ENCODE data around the gene EPHX1.

EPHX1 gene

DNA sequence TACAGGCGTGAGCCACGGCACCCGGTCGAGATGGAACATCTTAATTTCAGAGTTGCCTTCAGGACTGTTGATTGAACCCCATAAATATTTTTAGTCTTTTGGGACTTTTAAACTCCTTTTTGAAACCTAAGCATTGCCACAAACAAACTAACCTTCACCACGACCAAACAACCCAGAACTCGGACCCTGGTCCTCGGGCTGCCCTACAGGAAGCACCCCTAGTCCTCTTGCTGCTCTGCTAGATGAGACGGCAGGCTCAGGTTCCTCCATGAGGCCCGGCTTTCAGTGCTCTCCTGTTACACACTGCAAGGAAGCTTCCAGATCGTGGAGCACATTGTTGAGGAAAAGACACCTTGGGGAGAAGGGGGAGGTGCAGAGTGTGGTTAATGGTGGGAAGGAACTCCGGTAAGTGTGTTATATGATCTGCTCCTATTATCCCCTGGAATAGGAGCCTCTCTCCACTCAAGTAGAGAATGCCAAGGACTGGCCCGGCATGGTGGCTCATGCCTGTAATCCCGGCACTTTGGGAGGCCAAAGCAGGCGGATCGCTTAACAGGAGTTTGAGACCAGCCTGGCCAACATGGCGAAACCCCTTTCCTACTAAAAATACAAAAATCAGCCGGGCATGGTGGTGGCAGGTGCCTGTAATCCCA, 5.7 kb downstream of the EPHX1 start:
- TF ChIP-seq, protein P1, sequence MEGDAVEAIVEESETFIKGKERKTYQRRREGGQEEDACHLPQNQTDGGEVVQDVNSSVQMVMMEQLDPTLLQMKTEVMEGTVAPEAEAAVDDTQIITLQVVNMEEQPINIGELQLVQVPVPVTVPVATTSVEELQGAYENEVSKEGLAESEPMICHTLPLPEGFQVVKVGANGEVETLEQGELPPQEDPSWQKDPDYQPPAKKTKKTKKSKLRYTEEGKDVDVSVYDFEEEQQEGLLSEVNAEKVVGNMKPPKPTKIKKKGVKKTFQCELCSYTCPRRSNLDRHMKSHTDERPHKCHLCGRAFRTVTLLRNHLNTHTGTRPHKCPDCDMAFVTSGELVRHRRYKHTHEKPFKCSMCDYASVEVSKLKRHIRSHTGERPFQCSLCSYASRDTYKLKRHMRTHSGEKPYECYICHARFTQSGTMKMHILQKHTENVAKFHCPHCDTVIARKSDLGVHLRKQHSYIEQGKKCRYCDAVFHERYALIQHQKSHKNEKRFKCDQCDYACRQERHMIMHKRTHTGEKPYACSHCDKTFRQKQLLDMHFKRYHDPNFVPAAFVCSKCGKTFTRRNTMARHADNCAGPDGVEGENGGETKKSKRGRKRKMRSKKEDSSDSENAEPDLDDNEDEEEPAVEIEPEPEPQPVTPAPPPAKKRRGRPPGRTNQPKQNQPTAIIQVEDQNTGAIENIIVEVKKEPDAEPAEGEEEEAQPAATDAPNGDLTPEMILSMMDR (IDR thresholded peaks at IDR 0.05; ENCODE audit: low read depth, low read length), result no peak

DNA sequence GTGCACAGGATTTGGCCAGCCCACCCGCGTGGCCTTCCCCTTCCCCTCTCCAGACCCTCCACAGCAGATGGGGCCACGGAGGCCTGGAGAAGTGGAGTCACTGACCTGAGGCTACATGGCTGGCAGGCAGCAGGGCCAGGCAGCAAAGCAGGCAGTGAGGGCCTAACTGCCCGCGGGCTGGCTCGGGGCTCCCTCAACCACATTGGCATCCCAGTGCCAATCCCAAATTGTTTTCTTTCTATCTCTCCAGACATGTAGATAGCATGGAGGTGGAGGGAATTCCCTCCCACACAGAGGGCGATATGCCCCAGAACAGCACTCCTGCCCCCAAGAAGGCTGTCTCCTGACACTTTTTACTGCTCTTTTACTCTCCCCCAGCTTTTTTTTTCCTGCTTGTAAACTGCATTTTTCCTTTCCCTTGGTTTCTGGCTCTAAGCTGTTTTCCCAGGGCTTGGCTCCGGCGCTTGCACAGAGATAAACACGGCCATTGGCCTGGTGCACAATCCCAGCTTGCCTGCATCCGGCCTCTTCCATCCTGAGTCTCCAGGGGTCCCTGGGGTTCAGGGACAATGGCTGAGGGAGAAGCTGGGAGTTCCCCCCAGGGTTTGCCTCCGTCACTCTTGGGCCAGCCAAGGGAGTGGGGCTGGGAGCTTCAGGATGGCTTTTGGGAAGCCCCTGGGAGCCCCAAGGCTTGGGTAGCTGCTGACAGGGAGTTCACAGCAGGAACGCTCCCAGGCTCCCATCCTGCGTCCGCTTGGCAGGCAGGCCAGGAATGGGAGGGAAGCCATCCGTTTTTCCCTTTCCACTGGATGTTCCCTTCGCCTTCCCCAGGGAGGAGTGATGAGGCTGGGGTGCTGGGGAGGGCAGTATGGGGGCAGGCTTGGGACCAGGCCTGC, 7.0 kb downstream of the EPHX1 start:
- no peak overlapping the region for H3K4me3 ChIP-seq (ENCODE audit: low read depth, low read length)
- TF ChIP-seq, protein P1 (IDR thresholded peaks at IDR 0.05; ENCODE audit: low read depth, low read length), result no peak

More for the DNA sequence above, 5.7 kb downstream of the EPHX1 start:
- no peak overlapping the region for H3K4me3 ChIP-seq (ENCODE audit: low read depth, low read length)

DNA sequence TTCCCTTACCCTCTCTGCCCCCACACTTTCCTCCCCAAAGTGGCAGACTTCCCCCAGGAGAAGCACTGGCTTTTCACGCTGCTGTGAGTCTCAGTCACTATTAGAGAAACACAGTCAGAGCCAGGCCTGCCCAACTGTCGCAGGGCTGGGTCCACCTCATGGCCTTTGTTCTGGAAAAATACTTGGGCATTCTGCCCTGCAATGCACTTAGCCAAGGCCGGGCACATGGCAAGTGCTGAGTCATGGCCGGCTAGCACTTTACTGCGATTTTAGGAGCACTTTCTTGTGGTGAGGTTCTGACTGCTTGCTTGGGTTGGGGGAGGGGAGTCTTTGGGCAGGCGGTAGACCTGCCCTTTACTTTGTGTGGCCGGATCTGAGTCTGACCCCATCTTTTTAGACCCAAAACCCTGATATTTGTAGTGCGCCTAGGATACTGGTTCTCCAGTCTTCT, 7.7 kb downstream of the EPHX1 start:
- TF ChIP-seq, protein P1 (IDR thresholded peaks at IDR 0.05; ENCODE audit: low read depth, low read length), result no peak
- no peak overlapping the region for H3K4me3 ChIP-seq (ENCODE audit: low read depth, low read length)

DNA sequence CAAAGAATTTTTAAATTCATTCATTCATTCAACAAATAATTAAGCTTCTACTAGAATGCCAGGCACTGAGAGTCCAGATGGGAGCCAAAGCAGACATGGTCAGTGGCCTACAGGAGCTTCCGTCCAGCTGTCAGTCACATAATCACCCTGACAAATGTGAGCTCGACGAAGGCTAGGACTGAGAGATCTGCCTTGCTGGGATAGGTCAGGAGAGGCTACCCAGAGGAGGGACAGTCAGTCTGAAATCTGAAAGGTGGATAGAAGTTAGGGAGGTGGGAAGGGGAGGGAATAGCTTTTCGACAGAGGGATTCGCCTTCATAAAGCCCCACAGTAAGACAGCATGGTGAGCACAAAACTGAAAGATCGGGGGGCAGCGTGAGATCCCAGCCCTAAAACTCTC, 8.3 kb downstream of the EPHX1 start:
- no peak overlapping the region for H3K4me3 ChIP-seq (ENCODE audit: low read depth, low read length)
- TF ChIP-seq, protein P1 (IDR thresholded peaks at IDR 0.05; ENCODE audit: low read depth, low read length), result no peak

DNA sequence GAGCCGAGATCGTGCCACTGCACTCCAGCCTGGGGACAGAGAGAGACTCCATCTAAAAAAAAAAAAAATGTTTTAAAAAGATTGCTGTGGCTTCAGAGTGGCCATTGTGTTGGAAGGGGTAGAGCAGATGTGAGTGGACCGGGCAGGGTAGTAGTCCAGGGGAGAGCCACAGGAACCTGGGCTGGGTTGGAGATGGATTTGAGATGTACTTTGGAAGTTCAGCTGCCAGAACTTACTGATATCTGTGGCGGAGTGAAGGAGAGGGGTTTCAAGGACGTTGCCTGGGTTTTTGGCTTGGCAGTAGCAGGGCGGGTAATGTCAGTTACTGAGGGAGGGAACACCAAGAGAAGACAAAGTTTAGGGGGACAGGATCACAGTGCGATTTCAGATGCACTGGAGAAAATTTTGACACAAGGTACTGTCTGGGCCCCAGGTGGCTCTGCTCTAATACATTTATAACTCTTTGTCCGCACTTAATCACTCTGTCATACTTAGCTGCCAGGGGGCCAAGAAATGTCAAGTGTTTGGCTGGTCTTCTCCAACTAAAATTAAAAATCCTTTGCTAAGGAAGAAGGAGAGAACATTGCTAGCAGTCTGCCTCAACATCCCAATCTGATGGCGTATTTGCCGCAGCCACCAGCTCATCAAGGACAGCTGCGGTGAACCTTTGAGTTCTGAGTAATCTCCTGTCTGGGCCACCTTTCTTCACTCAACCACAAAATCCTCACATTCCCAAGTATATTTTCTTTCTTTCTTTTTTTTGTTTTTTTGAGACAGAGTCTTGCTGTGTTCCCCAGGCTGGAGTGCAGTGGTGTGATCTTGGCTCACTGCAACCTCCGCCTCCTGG, 9.6 kb downstream of the EPHX1 start:
- TF ChIP-seq, protein P1 (IDR thresholded peaks at IDR 0.05; ENCODE audit: low read depth, low read length), result no peak
- H3K4me3 ChIP-seq (ENCODE audit: low read depth, low read length), result no peak overlapping the region

DNA sequence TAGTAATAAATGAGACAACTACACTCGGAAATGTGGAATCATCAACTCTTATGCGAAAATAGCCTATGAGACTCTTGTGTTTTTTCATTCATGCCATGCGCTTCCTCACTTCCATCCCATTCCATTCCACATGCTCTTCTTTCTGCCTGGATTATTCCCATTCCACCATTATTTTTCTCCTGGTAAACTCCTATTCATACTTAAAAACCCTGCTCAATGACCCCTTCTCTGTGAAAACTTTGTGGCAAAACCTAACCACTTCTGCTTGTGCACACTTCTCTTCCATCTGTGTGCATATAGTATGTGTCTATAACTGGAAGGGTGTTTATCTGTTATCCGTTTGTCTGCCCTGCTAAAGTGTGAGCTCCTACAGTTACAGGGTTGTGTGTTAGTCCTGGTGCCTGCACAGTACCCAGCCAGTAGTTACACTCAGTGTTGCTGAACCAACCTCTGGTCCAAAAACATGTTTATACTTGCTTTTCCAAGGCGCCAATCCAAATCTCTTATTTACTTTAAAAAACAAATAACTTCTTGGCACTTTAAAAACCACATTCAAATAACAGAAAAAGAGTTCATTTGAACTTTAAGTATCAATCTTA, 10.7 kb downstream of the EPHX1 start:
- TF ChIP-seq, protein P1 (IDR thresholded peaks at IDR 0.05; ENCODE audit: low read depth, low read length), result no peak
- H3K4me3 ChIP-seq (ENCODE audit: low read depth, low read length), result no peak overlapping the region
